GM10847 (cell line): Measurements from ENCODE around the gene CHRNG.

Experiments
- POLR2A ChIP-seq: IDR thresholded peaks from 2 replicates; pipeline ENCODE4 v1.6.1; 2011; ENCODE audit not compliant: insufficient read length; ENCODE audit errors: extremely low read depth

Gene CHRNG

GRCh38 chr2:232545511-232546375, 6.3 kb downstream of the CHRNG start:
- no peak for TF ChIP-seq POLR2A

GRCh38 chr2:232547991-232548390, 8.5 kb downstream of the CHRNG start:
- TF ChIP-seq POLR2A: no peak

- TF ChIP-seq POLR2A: no peak
Observed at GRCh38 chr2:232549655-232550353, 10.3 kb downstream of the CHRNG start.

GRCh38 chr2:232550354-232551249, 11.1 kb downstream of the CHRNG start, which contains the start of the genes EIF4E2 and TIGD1:
TSS of gene EIF4E2 (plus strand) at chr2:232550689. CDS start at chr2:232550725, 36 bp downstream.
TSS of gene TIGD1 (minus strand) at chr2:232550557. CDS start at chr2:232549882, 675 bp downstream.
- peak; percentile 95 for TF ChIP-seq POLR2A

GRCh38 chr2:232551250-232551638, 11.8 kb downstream of the CHRNG start:
- no peak for TF ChIP-seq POLR2A

- TF ChIP-seq POLR2A: no peak
Observed at GRCh38 chr2:232551776-232552175, 12.3 kb downstream of the CHRNG start.

- no peak for TF ChIP-seq POLR2A
Observed at GRCh38 chr2:232556426-232556825, 16.9 kb downstream of the CHRNG start.

GRCh38 chr2:232562515-232563151, 23.1 kb downstream of the CHRNG start:
- TF ChIP-seq POLR2A: no peak

GRCh38 chr2:232563580-232563979, 24.1 kb downstream of the CHRNG start:
- no peak for TF ChIP-seq POLR2A

- no peak for TF ChIP-seq POLR2A
Observed at GRCh38 chr2:232567721-232568120, 28.2 kb downstream of the CHRNG start.

GRCh38 chr2:232568161-232568560, 28.7 kb downstream of the CHRNG start:
- no peak for TF ChIP-seq POLR2A

GRCh38 chr2:232569541-232569940, 30.0 kb downstream of the CHRNG start:
- TF ChIP-seq POLR2A: no peak

GRCh38 chr2:232571026-232571474, 31.6 kb downstream of the CHRNG start:
- TF ChIP-seq POLR2A: no peak

- TF ChIP-seq POLR2A: no peak
Observed at GRCh38 chr2:232573042-232573441, 33.5 kb downstream of the CHRNG start.
